BJ (cell line): ENCODE measurements around the gene COG5. TPM values are rescaled to one million over a fixed set of nuclear protein-coding genes. Genes with fewer than 3 reads are reported as not detected.
A peak's percentile ranks its signal among the peaks of the same experiment; 100 is the strongest.

ENCODE experiments used
- CTCF ChIA-PET: fragments of 350-600 bp; formaldehyde crosslinking; extraction: SDS; loops from one replicate; lab custom pipeline; 2021; ENCODE audit warnings: antibody characterized with exemption, inconsistent platforms; lab: Yijun Ruan, JAX
- POLR2A ChIA-PET: fragments of 300-600 bp; sonication (Branson Sonifier 250); formaldehyde crosslinking; extraction: SDS; loops from one replicate; lab custom pipeline; 2021; ENCODE audit warnings: antibody characterized with exemption; lab: Charles Lee
- DNase-seq: peaks from one replicate; pipeline ENCODE4 v3.0.0-alpha.2; 2011; ENCODE audit warnings: low read depth
- H3K27me3 ChIP-seq: 2 replicates; pipeline ENCODE4 v1.6.0; 2011; ENCODE audit warnings: low read length; ENCODE audit not compliant: control insufficient read depth, insufficient read depth
- H3K36me3 ChIP-seq: 2 replicates; pipeline ENCODE4 v1.5.1; 2011; ENCODE audit warnings: low read length; ENCODE audit not compliant: control insufficient read depth, insufficient read depth
- H3K4me3 ChIP-seq: 2 replicates; pipeline ENCODE4 v1.5.1; 2011; ENCODE audit warnings: low read depth, mild to moderate bottlenecking, control low read depth, low read length
- polyA plus RNA-seq: library from polyadenylated mRNA; depleted of rRNA; stranded (reverse); fragments of >200 nt; gene quantifications from 2 replicates; pipeline ENCODE4 v1.2.3, GENCODE V29; 2011
- TF ChIP-seq, protein P1 (sequence below): IDR thresholded peaks from 2 replicates; pipeline ENCODE4 v1.5.1; 2011; ENCODE audit warnings: low read depth, mild to moderate bottlenecking, control low read depth, inconsistent platforms, low read length, moderate library complexity; ENCODE audit not compliant: insufficient read depth

COG5 gene
- polyA plus RNA-seq, 1 experiment: 20.5 TPM

DNA sequence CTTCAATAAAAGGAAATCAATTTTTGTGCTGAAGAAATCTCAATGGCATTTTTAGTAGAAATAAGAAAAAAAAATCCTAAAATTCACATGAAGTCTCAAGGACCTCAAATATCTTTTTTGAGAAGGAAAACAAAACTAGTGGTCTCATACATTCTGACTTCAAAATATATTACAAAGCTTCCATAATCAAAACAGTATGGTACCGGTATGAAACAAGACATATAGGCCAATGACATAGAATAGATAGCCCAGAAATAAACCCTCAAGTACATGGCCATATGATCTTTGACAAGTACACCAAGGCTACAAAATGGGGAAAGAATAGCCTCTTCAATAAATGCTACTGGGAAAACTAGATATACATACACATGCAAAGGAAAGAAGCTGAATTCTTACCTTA lies 225.6 kb downstream of the COG5 start:
- TF ChIP-seq, protein P1, sequence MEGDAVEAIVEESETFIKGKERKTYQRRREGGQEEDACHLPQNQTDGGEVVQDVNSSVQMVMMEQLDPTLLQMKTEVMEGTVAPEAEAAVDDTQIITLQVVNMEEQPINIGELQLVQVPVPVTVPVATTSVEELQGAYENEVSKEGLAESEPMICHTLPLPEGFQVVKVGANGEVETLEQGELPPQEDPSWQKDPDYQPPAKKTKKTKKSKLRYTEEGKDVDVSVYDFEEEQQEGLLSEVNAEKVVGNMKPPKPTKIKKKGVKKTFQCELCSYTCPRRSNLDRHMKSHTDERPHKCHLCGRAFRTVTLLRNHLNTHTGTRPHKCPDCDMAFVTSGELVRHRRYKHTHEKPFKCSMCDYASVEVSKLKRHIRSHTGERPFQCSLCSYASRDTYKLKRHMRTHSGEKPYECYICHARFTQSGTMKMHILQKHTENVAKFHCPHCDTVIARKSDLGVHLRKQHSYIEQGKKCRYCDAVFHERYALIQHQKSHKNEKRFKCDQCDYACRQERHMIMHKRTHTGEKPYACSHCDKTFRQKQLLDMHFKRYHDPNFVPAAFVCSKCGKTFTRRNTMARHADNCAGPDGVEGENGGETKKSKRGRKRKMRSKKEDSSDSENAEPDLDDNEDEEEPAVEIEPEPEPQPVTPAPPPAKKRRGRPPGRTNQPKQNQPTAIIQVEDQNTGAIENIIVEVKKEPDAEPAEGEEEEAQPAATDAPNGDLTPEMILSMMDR: no peak
- Histone ChIP-seq H3K4me3 (no peak overlapping the region), H3K27me3 (no peaks in the 10 kb centered on the region), H3K36me3 (no peaks in the 10 kb centered on the region)
- ChIA-PET POLR2A (no interaction called here), CTCF (no interaction called here)
- DNase-seq: no peak

- H3K36me3 ChIP-seq: no peaks in the 10 kb centered on the region
- no peak overlapping the region for H3K4me3 ChIP-seq
- no peak for DNase-seq
- H3K27me3 ChIP-seq: no peaks in the 10 kb centered on the region
- TF ChIP-seq, protein P1: no peak
- ChIA-PET POLR2A (no interaction called here), CTCF (no interaction called here)
These were observed 231.0 kb downstream of the COG5 start for GRCh38 chr7:107332488-107333269.

DNA sequence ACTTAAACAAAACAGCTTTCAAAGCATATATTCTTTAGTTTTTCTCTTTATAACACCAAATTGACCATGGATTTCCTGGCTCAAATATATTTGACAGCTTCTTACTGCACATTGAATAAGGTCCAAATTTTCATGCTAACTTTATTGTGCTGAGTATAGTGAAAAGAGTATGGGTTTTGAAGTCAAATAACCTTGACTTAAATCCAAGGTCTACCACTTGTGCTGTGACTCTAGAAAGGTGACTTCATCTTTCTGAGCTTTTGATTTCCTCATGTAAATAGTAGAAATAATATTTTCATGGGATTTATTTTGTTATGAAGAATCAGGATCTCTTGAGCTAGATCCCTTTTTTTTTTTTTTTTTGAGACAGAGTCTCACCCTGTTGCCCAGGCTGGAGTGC lies 233.2 kb downstream of the COG5 start:
- Histone ChIP-seq H3K27me3 (no peaks in the 10 kb centered on the region), H3K36me3 (no peaks in the 10 kb centered on the region), H3K4me3 (no peak overlapping the region)
- ChIA-PET POLR2A (no interaction called here), CTCF (no interaction called here)
- DNase-seq: no peak
- TF ChIP-seq, protein P1: no peak

DNA sequence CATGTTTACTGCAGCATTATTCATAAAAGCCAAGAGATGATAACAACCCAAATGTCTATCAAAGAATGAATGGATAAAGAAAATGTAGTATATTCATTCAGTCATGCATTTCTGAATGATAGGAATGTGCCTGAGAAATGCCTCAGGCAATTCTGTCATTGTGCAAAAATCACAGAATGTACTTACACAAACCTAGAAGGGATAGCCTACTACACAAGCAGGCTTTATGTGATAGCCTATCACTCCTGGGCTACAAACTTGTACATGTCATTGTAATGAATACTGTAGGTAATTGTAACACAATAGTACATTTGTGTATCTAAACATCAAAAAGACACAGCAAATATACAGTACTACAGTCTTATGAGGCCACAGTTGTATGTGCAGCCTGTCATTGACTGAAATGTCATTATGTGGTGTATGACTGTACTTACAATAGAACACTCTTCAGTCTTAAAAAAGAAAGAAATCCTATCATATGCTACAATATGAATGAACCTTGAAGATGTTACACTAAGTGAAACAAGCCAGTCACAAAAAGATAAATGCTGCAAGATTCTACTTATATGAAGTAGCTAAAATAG lies 235.6 kb downstream of the COG5 start:
- Histone ChIP-seq H3K36me3 (no peaks in the 10 kb centered on the region; the same call in 1 of the 2 replicates), H3K4me3 (no peak overlapping the region), H3K27me3 (no peaks in the 10 kb centered on the region)
- DNase-seq: peak; percentile 24
- POLR2A ChIA-PET: no interaction called here
- TF ChIP-seq, protein P1: no peak
- CTCF ChIA-PET: no interaction called here

DNA sequence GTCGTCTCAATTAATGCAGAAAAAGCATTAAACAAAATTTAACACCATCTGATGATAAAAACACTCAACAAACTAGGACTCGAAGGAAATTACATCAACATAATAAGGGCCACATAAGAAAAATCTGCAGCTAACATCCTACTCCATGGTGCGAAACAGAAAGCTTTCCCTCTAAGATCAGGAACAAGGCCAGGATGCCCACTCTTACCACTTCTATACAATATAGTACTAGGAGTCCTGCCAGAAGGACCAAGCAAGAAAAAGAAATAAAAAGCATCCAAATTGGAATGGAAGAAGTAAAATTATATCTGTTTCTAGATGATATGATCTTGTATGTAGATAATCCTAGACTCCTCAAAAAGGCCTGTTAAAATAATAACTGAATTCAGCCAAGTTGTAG lies 237.7 kb downstream of the COG5 start:
- CTCF ChIA-PET: no interaction called here
- TF ChIP-seq, protein P1: no peak
- DNase-seq: no peak
- POLR2A ChIA-PET: no interaction called here
- H3K36me3 ChIP-seq: no peaks in the 10 kb centered on the region; the same call in 1 of the 2 replicates
- H3K4me3 ChIP-seq: no peak overlapping the region
- no peaks in the 10 kb centered on the region for H3K27me3 ChIP-seq
